GM10248 (cell line): ENCODE data around the gene SPAG9.
A peak's percentile ranks its signal among the peaks of the same experiment; 100 is the strongest.

Source experiments
- CTCF ChIA-PET: fragments of 300-600 bp; sonication (Branson Sonifier 250); formaldehyde crosslinking; extraction: SDS; loops from one replicate; lab custom pipeline; 2021; ENCODE audit warnings: antibody characterized with exemption; lab: Yijun Ruan, JAX
- POLR2A ChIA-PET: fragments of 350-650 bp; sonication (Branson Sonifier 250); formaldehyde crosslinking; extraction: SDS; loops from one replicate; lab custom pipeline; 2020; ENCODE audit warnings: antibody characterized with exemption; lab: Yijun Ruan, JAX
- DNase-seq: peaks from one replicate; pipeline ENCODE4 v3.0.0; 2012; ENCODE audit errors: extremely low spot score
- CTCF ChIP-seq: IDR thresholded peaks from 2 replicates; pipeline ENCODE4 v1.5.1; 2012; ENCODE audit warnings: mild to moderate bottlenecking, low read depth; ENCODE audit errors: extremely low read depth, missing control alignments, control extremely low read depth

Gene SPAG9

GRCh38 chr17:50934161-50934560 is 186.5 kb downstream of the SPAG9 start:
- DNase-seq: no peak
- ChIA-PET CTCF (interaction anchor here (1.8 kb wide), 1 partner anchor 22 kb away, joined by 8 read pairs; no protein-coding TSS in a partner anchor), POLR2A (no interaction called here)
- no peak for TF ChIP-seq CTCF

GRCh38 chr17:50931144-50931908 is 189.3 kb downstream of the SPAG9 start:
- TF ChIP-seq CTCF: no peak
- CTCF ChIA-PET: interaction anchor here (1.1 to 1.3 kb wide), 3 partner anchors 27 to 79 kb away, joined by 3 to 4 read pairs (median 3); no protein-coding TSS in a partner anchor

GRCh38 chr17:50928646-50929045 is 192.0 kb downstream of the SPAG9 start:
- DNase-seq: no peak
- no peak for TF ChIP-seq CTCF
- ChIA-PET CTCF (interaction anchor here (1.0 to 1.6 kb wide), 2 partner anchors 28 to 111 kb away, joined by 3 read pairs; no protein-coding TSS in a partner anchor), POLR2A (no interaction called here)

More at GRCh38 chr17:50931144-50931908, 189.3 kb downstream of the SPAG9 start:
- peak; percentile 57 for DNase-seq
- POLR2A ChIA-PET: interaction anchor here (2.7 kb wide), 1 partner anchor 65 kb away, joined by 14 read pairs; the partner anchor contains the start of gene TOB1

- ChIA-PET POLR2A (interaction anchor here (1.5 kb wide), 1 partner anchor 61 kb away, joined by 7 read pairs; the partner anchor contains the start of gene TOB1), CTCF (interaction anchor here (1.0 to 1.6 kb wide), 7 partner anchors 9 to 109 kb away, joined by 3 to 5 read pairs (median 3); no protein-coding TSS in a partner anchor)
- TF ChIP-seq CTCF: no peak
- no peak for DNase-seq
These were observed 193.4 kb downstream of the SPAG9 start for GRCh38 chr17:50927287-50927686.

- no peak for DNase-seq
- no peak for TF ChIP-seq CTCF
- CTCF ChIA-PET: interaction anchor here (1.0 to 1.4 kb wide), 8 partner anchors 10 to 143 kb away, joined by 3 to 5 read pairs (median 3); no protein-coding TSS in a partner anchor
- POLR2A ChIA-PET: interaction anchor here (1.5 kb wide), 1 partner anchor 60 kb away, joined by 7 read pairs; the partner anchor contains the start of gene TOB1
These were observed 194.1 kb downstream of the SPAG9 start for GRCh38 chr17:50926523-50926922.

- POLR2A ChIA-PET: interaction anchor here (1.2 kb wide), 1 partner anchor 59 kb away, joined by 6 read pairs; the partner anchor contains the start of gene TOB1
- TF ChIP-seq CTCF: no peak
- CTCF ChIA-PET: interaction anchor here (1.0 to 1.2 kb wide), 4 partner anchors 24 to 142 kb away, joined by 3 read pairs; no protein-coding TSS in a partner anchor
- no peak for DNase-seq
These were observed 195.3 kb downstream of the SPAG9 start for GRCh38 chr17:50925296-50925891.
